ENCODE data around the gene GOLGA6C.

DNA sequence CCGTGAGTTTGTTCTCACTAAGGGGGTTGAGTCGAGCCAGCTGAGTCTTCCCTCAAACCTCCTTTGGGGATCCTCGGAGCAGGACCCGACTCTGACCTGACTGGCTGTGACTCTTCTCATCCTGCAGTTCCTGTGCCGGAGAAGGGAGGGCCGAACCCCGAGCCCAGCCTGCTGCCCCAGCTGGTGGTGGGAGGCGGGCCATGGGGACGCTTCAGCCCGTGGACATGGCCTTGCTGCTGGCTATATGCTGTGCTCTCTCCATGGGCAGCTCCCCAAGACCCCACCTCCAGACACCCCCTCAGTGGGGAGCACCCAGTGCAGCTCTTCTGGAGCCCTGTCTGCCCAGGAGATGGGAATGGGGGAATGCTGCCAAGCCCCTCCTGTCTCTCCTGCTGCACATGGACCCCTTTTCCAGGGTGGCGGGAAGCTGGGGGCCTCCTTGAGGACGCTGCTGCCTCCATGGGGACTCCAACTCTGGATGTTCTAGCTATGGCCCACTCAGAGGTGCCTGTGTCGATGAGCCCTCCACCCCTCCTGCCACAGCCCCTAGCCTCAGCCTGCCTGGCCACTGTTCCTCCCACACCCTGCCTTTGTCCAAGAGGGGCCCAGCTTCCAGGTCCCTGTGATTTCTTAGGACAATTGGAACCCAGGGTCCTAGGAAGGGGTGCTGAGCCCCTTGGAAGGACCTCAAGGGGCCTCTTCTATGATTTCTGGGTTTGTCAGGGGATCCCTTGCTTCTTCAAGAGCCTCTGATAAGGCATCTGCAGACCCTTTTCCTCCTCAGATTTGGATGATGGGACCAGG, 43.6 kb upstream of the GOLGA6C start:
- no peak for TF ChIP-seq GATA3 (IDR thresholded peaks at IDR 0.05; ENCODE audit: low read depth, low read length)
- no peak for TF ChIP-seq GATA2 (IDR thresholded peaks at IDR 0.05; ENCODE audit: low read depth, low read length)

All from SH-SY5Y (cell line).